ENCODE data around the gene PDE2A.

DNA sequence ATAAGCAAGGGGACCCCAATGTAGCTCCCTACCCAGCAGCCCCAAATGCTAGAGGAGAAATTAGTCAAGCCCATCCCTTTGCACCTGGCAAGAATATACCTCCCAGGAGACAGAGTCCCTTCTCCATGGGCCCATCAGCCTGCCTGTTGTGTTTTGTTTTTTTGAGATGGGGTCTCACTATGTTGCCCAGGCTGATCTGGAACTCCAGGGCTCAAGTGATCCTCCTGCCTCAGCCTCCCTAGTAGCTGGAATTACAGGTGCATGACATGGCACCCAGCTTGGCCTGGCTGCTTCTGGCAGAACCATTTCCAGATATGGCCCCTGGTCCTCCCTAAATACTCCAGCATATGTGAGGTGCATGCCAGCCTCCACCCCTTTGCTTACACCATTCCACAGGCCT, 22.1 kb downstream of the PDE2A start:
- TF ChIP-seq EZH2phosphoT487 (IDR thresholded peaks at IDR 0.05; ENCODE audit: low read depth), result no peak
- no peak for TF ChIP-seq CTCF (IDR thresholded peaks at IDR 0.05; ENCODE audit: low read depth, low read length)
